C4-2B (cell line): Measurements from ENCODE around the gene STAM2.

Experiments used
- CTCF ChIP-seq: fragments of 450-650 bp; conservative IDR thresholded peaks from 2 replicates; pipeline ENCODE4 v1.5.1; 2017; ENCODE audit warnings: mild to moderate bottlenecking
- ZFX ChIP-seq: fragments of 450-650 bp; IDR thresholded peaks from 2 replicates; pipeline ENCODE4 v1.6.1; 2017

GRCh38 chr2:152106464-152106863 is 69.1 kb downstream of the STAM2 start:
- TF ChIP-seq CTCF (no peak), ZFX (no peak)
